Activated CD4-positive, alpha-beta T cell treated with anti-CD3 and anti-CD28 coated beads, Interleukin-2, Interleukin-6, amounts not matched to agents 100 ng/mL and 50 ng/mL, durations not matched to agents 16 hours and 8 hours (primary cell): ENCODE measurements around the gene CFAP77.

ENCODE experiments used
- DNase-seq: peaks from one replicate; pipeline ENCODE4 v3.0.0-alpha.2; 2020

Gene CFAP77

DNA sequence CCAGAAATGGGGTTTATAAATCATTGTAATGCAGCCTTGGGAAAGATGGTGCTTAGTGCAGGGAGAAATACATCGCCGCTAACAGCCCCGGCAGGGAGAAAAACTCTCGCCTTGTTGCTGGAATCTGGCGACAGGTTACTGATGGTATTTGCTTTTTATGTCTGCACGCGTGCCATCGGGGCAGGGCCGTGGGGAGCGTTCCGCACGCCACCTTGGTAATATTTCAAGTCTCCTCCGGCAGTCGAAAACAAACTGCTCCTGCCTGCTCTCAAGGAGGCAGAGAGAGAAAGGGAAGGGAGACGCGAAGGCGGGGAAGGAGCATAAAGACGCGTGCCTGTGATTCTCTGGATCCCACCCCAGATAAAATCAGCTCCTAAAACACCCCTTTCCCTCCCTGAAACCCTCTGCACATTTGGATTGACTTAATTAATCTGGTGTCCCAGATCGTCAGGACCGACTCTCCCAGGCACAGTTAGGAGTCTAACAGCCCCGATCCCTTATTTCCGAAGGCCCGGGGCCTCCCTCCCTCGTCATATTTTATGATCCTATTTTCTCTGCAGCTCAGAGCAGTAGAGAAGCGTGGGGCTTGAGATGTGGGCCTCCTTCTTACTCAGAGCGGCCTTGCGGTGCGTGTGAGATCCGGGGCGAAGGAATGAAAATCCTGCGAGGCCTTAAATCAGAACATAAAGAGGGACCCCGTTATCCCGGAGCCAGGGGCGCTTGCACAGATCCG lies 47.7 kb downstream of the CFAP77 start:
- DNase-seq, result no peak

DNA sequence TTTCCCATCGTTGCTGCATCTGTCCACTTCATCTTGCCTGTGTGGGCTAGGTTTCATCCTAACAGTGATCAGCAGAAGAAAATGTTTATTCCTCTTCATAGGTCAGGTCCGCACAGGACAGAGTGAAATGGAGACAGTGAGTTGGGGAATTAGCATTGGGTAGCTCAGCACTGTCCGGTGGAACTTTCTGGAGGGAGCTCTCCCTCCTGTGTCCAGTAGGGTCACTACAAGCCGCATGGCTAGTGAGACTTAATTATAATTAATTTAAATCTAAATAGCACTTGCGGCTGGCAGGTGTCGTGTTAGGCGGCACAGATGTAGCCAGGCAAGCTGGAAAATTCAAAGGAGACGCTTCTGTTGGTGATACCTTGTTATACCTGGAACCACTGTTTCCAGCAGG lies 48.4 kb downstream of the CFAP77 start:
- no peak for DNase-seq

DNA sequence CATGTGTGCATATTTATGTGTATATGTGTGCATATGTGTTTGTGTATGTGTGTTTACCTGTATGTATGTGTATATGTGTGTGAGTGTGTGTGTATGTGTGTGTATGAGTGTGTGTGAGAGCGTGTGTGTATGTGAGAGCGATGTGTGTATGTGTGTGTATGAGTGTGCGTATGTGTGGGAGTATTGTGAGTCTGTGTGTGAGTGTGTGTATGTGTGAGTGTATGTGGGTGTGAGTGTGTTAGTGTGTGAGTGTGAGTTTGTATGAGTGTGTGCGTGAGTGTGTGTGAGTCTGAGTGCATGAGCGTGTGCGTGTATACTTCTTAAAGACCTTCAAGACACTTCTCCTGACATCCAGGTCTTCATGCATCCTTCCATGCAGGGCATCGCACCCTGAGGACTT lies 49.6 kb downstream of the CFAP77 start:
- no peak for DNase-seq

DNA sequence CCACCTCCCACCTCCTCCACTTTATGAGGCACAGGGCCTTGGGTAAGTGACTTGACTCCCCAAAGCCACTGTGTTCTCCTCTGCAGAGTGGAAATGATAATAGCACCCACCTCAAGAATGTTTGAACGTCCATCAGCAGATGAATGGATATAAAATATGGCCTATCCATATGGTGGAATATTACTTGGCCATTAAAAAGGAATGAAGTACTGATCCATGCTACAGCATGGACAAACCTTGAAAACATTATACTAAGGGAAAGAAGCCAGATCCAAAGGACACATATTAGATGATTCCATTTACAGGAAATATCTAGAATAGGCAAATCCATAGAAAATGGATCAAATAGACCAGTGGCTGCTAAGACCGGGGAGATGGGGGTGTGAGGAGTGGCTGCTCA lies 50.2 kb downstream of the CFAP77 start:
- no peak for DNase-seq

DNA sequence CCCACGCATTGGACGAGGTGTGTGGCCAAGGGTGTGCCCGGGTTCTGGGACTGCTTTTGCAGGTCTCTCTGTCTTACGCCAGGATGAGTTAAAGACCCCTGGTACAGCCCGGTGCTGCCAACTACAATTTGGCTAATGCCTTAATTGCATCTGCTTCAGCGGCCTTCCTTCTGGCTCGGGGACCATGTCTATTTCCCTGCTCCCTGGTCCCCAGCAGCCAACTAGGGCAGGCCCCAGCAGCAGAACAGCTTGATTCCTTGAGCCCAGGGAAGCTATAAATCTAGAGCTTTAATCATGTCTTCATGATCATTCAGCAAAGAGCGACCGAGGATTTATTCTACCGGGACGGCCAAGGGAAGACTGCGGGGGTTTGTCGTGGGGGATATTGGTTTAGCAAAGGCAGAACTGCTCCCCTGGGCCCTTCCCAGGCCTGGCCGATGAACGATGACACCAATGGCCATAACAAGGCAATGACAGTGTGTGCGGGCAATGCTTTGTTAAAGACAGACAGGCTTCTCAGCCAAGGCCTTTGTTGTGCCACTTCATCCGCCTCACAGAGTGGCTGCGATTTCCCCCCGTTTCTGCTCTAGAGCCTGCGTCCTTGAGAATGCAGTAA lies 51.4 kb downstream of the CFAP77 start:
- no peak for DNase-seq

DNA sequence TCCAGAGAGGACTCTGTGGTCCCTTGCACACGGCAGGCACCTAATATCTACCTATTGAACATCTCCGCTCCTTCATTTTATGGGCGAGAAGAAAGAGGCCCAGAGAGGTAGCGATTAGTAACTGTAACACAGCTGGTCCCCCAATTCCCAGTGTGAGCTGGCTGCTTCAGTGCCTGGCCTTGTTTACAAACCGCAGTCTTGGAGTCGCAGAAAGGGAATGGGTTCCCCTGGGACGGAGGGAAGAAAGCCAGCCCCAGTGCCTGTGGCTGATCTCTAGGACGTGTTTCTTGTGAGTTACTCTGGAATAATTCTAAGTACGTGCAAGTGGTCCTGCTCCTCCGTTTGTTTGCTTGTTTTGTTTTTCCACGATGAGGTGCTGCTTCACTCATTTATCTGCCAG lies 52.0 kb downstream of the CFAP77 start:
- DNase-seq, result no peak

DNA sequence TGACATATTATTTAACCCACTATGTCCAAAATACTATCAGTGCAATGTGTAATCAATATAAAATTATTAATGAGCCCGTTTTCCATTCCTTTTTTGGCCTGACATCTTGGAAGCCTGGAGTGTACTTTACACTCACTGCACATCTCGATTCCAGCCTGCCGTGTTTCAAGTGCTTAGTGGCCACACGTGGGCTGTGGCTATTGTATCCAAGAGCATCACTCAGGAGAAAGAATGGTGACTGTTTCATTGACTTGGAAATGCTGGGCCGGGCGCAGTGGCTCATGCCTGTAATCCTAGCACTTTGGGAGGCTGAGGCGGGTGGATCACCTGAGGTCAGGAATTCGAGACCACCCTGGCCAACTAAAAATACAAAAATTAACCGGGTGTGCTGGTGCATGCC lies 54.5 kb downstream of the CFAP77 start:
- DNase-seq, result no peak

DNA sequence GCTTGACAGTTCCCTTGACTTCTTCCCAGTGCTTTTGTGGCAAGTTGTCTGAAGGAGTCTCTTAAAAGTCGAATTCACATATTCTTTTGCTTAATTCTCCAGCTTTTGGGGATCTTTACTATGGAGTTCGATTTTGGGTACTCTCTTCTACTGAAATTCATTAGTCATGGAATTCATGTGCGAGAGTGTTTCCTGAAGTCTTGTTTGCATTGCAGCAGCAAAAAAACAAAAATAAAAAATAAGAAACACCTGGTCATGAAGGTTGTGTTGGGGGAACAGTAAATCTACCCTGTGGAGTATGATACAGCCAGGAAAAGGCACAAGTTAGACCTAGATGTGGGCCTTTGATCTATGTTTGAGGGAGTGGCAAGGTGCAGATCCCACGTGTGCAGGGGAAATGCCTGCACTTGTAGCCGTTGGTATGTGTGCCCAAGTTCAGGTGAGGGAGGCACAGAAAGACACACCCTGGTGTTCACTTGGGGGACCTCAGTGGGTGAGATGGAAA lies 55.2 kb downstream of the CFAP77 start:
- DNase-seq, result no peak

DNA sequence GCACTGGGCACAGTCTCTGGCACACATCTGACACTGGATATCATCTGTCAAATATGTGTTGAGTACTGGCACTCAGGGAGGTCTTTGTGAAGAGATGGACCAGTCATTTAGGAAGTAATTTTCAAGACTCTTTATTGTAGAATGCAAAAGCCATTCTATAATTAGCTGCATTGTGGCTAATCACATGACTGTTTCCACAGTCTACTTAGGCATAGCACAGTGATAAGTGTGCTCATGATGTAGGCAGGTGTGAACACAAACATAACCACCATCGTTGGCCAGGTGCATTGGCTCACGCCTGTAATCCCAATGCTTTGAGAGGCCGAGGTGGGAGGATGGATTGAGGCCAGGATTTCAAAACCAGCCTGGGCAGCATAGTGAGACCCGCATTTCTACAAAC lies 62.2 kb downstream of the CFAP77 start:
- no peak for DNase-seq

DNA sequence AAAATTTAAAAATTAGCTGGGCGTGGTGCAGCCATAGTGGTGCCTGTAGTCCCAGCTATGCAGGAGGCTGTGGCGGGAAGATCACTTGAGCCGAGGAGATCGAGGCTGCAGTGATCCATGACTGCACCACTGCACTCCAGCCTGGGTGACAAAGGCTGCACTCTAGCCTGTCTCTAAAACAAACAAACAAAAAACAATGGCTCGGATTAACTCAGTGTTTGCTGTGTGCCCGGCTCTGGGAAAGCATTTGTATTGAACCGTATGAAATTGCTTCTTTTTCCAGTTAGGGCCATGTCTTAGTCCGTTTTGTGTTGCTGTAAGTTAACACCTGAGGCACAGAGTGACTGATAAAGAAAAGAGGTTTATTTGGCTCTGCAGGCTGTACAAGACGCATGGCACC lies 62.6 kb downstream of the CFAP77 start:
- DNase-seq, result no peak

DNA sequence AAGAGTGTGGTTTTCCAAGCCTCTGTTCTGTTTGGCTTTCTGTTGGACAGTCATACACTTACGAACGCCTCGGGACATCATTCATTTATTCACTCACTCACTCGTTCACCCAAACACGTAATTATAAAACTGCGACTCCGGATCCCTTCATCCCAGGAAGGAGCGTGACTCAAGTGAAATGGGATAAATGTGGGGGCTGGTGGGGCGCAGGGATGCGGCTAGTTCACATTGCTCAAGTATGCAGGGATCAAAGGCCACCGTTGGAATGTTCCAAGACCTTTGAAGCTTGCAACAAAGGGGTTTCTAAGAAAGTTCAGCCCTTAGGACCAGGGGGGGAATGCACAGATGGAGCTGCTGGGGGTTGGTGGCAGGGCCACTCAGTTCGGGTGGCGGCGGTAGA lies 64.2 kb downstream of the CFAP77 start:
- DNase-seq, result no peak

DNA sequence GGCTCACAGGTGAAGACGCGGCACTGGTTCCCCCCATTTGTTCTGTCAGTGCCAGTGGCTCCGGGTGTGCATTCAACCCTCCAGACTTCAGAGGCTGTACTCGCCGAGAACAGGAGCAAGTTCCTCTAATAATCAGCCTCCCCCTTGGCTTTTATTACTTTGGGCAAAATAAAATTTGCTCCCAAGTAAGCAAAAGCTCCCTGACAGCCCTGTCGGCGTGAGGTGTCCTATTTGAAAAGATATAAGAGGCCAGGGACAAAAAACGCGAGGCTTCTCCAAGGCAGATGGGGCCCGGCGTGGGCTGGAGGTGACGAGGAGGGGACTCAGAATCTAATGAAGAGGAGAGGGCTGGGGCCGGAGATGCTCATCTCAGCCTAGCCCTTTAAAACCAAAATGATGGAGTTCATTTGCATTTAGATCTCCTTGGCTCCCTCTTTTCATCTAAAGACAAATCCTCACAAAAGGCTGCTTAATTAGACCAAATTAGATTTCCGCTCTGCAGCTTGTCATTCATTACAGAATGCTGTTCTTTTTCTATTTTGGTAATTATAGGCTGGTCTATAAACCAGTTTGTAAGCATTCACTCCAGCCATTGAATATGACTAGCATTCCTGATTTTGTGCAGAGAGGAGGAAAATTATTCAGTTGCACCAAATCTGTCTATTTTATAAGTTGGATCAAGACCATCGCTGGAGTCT lies 68.5 kb downstream of the CFAP77 start:
- DNase-seq, result no peak

DNA sequence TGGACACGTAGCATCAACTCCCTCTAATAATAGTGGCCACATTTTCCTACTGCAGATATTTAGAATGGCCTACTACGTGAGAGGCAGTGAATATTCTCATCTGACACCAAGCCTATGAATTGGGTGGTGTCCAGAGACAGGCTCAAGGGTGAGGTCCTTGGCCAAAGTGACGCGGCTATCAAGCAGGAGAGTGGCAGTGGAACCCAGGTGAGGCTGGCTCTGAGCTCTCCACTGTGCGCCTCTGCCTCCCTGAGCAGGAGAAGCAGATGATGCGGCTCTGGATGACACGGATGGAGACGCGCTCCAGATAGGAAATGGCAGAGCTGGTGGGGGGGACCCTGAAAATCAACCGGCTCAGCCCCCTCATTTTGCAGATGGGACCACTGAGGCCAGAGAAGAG lies 69.7 kb downstream of the CFAP77 start:
- DNase-seq, result no peak

DNA sequence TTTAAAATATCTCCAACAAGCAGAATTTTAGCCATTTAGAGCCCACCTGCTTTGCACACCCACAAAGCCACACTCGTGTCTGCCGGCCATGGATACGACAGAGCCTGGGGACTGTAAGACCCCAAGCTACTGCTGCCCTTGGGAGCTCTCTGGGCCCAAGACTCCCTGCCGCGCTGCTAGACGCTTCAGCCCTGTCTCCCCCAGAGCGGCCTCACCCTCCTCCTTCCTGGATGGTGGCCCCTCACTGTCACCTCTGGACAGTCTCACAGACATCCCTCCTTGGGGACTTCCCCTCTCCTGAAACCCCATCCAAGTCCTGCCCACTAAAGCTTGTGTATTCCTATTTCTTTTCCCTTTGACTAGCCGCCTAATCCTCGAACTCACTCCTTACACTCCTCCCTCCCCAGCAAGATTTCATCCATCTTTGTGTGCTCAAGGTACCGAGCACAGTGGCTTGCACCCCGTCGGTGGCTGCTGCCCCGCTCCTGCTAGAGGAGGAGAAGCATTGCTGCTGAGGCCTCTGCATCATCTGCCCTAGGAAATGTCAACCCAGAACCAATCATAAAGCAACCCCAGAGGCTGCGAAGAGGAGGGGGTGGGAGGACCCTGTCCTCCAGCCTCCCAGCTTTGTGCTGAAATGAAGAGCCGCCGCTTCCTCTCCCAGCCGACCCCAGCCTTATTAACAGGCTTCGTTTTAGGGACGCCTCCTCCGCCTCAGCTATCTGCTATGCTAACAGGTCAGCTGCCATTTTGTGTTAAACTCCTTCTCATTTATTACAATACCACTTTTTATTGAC lies 71.2 kb downstream of the CFAP77 start:
- DNase-seq, result no peak

DNA sequence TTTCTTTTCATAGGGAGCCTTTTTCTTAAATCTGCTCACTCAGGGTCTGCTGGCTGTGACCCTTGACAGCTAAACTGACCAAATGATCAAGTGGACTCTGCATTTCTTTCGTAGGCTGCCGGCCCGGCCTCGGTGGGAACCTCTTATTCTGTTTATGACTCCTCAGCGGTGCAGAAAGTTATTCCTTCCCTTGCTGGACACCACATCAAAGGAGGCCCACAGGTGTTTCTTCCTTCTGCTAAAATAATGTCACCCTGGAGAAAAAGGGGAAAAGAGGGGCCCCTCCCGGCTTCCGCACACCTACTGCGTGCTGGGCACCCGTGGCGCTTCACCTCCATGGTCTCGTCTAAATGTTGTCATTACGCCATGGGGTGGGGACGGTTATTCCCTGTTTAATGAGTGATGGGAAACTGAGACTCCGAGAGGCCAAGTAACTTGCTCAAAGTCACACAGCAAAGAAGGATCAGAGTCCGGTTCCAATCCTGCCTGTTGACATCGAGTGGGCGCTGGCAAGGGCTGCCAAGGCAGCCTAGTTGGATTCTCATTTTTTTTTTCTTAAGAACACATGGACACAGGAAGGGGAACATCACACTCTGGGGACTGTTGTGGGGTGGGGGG lies 72.3 kb downstream of the CFAP77 start:
- no peak for DNase-seq

DNA sequence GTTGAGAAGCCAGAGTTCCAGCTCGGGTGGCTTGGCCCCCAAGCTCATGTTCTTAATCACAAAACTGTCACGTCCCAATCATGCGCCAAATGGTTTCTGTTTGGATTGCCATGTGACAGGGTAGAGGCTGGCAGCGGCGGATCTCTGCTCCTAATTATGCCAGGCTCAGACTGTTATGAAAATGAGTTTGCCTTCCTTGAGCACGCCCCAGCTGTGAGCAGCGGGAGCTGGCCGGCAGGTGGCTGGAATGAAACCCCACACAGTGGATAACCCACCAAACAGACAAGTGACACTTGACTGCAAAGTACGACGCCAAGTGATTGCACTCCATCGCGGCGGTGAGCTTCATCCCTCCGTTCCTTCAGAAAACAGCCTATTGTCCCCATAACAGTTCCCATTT lies 75.4 kb downstream of the CFAP77 start:
- DNase-seq, result no peak

DNA sequence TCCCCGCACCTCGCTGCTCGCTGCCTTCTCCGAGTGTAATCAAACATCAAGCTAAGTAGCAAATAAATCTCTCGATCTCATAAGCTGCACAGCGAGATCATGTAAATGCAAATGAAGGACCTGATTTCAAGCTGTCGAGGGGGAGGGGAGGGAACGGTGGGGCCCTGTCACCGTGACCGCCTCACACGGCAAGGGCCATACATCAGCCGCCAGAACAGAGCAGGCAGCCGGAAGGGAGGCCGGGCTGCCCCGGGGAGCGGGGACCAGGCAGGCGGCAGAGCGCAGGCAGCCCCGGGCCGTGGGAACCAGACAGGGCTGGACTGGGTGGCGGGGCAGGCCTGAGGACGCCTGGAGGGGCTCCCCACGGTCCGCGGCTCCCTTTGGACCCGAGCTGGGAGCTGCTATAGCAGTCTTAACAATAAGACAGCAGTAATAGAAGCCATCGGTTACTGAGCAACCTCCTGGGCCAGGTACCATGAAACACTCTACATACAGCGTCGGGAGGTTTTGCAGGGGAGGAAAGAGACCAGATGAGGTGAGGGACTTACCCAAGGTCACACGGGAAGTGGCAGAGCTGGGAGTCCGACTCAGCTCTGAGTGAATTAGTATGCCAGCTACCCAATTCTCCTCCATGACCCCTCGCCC lies 76.8 kb downstream of the CFAP77 start:
- DNase-seq, result peak; percentile 67

DNA sequence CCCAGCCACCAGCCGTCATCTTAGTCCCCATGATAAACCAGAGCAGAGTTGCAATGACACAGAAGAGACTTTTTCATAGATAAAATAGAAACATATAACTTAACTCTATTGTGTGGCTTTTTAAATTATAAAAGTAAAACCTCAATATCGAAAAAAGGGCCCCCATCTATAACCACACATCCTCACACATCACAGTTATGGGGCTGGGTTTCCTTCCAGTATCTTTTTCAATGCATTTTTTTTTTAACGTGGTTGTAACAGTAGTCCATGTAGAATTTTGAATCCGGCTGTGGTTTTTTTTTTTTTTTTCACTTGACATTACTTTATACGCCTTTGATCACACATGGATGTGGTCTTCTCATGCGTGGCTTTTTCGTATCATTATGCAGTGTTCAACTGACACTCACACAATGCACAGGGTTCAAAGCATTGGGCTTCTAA lies 77.4 kb downstream of the CFAP77 start:
- DNase-seq, result peak; percentile 35

DNA sequence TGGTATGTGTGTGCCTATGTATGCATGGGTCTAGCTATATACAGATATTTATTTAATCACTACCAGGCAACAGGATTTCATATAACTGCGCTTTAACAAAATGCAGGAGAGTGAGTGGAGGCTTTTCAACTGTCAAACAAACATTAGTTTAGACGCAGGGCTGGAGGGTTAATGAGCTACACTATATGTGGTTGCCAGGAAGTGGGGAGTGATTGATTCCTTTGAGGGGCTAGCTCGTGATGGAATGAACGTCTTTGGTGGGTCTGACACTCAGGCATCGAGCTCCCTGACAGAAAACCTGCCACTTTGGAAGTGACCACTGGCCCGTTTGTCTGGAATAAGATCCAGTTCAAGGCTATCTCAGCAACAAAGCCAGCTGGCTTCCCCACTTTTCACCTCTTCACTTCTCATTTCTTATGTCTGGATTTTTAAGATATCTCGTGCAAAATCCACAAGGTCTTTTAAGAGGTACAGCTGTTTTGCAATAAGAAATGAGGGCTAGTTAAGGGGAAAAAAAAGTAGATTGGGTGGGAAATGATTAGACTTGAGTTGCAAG lies 78.0 kb downstream of the CFAP77 start:
- no peak for DNase-seq

DNA sequence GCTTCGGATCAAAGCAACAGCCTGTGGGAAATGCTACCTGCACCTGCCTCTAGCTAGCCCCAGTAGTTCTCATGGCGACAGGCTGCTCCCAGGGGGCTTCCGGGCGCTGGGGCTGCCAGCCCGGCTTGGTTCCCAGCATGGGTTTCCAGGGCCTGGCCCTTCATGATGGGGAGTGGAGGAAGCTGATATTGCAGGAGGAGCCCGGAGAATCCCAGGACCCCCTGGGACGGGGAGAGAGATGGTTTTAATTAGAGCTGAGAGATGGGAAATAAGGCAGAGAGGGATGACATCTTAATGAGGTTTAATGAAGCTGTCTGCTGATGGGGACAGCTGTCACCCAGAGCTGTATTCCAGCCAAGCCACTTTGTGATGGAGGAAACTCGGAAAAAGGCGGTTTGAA lies 78.6 kb downstream of the CFAP77 start:
- DNase-seq, result no peak

DNA sequence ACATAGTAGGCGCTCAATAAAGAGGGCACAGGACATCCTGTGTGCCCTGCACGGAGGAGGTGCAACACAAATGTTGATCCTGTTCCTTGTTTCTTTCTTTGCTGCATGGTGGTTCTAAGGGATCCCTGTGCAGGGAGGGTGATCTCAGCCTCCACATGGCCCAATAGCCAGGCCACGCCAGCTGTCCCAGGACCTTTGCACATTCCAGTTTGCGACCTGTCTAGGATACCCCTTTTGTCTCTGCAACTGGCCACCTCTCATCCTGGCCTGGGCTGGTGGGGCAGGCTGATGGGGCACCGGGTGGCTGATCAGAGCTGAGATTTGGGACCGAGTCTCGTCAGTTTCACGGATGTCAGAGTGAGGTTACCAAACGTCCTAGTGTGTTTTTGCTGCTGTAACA lies 79.5 kb downstream of the CFAP77 start:
- DNase-seq, result no peak

DNA sequence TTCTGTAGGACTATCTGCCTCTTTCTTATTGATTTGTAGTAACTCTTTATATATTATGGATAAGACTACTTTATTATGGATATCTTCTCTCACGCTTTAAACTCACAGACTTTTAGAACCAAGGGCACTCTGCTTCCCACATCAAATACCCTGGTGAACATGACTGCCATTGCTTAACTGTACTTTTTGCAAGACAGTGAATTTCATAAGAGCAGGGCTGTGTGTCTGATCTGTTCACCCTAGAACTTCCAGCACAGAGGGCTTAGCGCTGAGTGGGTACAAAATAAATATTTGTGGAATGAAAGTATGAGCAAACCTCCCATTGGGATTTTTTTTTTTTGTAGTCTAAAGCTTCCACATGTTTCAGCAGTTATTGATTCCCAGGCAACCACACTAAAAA lies 84.8 kb downstream of the CFAP77 start:
- DNase-seq, result no peak
